ES-I3 (cell line): ENCODE results near the gene SVEP1.

Experiments
- H3K36me3 ChIP-seq: 2 replicates; pipeline ENCODE4 v1.6.1; 2013; ENCODE audit warnings: mild to moderate bottlenecking, low read length, control low read depth, moderate library complexity; ENCODE audit not compliant: insufficient read depth
- H3K4me1 ChIP-seq: 2 replicates; pipeline ENCODE4 v1.6.1; 2013; ENCODE audit warnings: mild to moderate bottlenecking, control low read depth, low read length; ENCODE audit not compliant: insufficient read depth
- H3K9ac ChIP-seq: 2 replicates; pipeline ENCODE4 v1.6.1; 2013; ENCODE audit warnings: low read depth, mild to moderate bottlenecking, low read length, moderate library complexity
- H3K9me3 ChIP-seq: 2 replicates; pipeline ENCODE4 v1.6.1; 2013; ENCODE audit warnings: mild to moderate bottlenecking, low read length, moderate library complexity; ENCODE audit not compliant: control insufficient read depth, insufficient read depth

Gene SVEP1

DNA sequence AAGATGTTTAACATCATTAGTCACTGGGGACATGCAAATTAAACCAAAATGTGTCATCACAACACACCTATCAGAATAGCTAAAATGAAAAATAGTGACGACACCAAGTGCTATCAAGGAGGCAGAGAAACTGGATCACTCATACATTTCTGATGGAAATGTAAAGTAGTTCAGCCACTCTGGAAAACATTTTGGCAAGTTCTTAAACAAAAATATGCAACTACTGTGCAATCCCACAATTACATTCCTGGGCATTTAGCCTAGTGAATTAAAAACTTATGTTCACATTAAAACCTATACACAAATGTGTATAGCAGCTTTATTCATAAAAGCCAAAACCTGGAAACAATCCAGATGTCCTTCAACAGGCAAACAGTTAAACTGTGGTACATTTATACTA lies 53.1 kb downstream of the SVEP1 start:
- Histone ChIP-seq H3K4me1 (no peaks in the 10 kb centered on the region), H3K36me3 (no peaks in the 10 kb centered on the region), H3K9me3 (no peaks in the 10 kb centered on the region), H3K9ac (no peak overlapping the region)

GRCh38 chr9:110521206-110521605 lies 58.3 kb downstream of the SVEP1 start:
- Histone ChIP-seq H3K36me3 (no peaks in the 10 kb centered on the region), H3K9ac (no peak overlapping the region), H3K9me3 (no peaks in the 10 kb centered on the region), H3K4me1 (no peaks in the 10 kb centered on the region)

GRCh38 chr9:110520120-110520701 lies 59.3 kb downstream of the SVEP1 start:
- H3K9ac ChIP-seq: no peak overlapping the region

DNA sequence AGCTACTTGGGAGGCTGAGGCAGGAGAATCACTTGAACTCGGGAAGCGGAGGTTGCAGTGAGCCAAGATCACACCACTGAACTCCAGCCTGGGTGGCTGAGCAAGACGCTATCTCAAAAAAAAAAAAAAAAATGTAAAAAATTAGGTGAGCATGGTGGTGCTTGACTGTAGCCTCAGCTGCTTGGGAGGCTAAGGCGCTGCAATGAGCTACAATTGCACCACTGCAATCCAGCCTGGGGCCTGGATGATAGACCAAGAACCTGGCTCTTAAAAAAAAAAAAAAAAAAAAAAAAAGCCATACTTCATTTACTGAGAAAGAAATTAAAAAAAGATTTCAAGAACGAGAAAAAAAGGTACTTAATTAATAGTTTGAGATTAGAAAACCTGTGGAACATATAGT lies 62.1 kb downstream of the SVEP1 start:
- H3K9ac ChIP-seq: no peak overlapping the region
- H3K36me3 ChIP-seq: no peaks in the 10 kb centered on the region
- H3K9me3 ChIP-seq: no peaks in the 10 kb centered on the region
- no peaks in the 10 kb centered on the region for H3K4me1 ChIP-seq

More at GRCh38 chr9:110520120-110520701, 59.3 kb downstream of the SVEP1 start:
- no peaks in the 10 kb centered on the region for H3K9me3 ChIP-seq
- H3K36me3 ChIP-seq: no peaks in the 10 kb centered on the region
- no peaks in the 10 kb centered on the region for H3K4me1 ChIP-seq

DNA sequence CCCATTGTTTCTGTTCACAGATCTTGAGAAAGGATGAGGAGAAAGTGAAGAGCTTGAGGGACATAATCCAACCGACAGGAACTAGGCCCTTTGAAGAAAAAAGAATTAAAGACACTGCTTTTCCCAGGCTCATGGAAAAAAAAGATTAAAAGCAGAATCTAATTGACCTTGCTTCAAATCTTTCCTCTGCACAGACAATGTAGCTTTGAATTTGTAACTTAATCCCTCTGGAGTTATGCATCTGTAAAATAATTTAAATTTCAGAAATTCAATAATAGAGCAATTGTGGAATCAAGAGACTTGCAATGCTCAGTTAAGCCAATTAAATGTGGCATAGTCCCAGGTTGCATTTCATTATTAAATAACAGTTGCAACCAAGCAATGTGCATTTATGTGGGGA lies 64.6 kb downstream of the SVEP1 start:
- Histone ChIP-seq H3K9ac (no peak overlapping the region), H3K4me1 (no peaks in the 10 kb centered on the region), H3K9me3 (no peaks in the 10 kb centered on the region), H3K36me3 (no peaks in the 10 kb centered on the region)

- H3K9me3 ChIP-seq: no peaks in the 10 kb centered on the region
- no peaks in the 10 kb centered on the region for H3K36me3 ChIP-seq
- no peak overlapping the region for H3K9ac ChIP-seq
- H3K4me1 ChIP-seq: no peaks in the 10 kb centered on the region
Observed at GRCh38 chr9:110512817-110513216, 66.7 kb downstream of the SVEP1 start.

GRCh38 chr9:110509792-110510191 lies 69.7 kb downstream of the SVEP1 start:
- no peak overlapping the region for H3K9ac ChIP-seq
- no peaks in the 10 kb centered on the region for H3K36me3 ChIP-seq
- no peaks in the 10 kb centered on the region for H3K4me1 ChIP-seq
- H3K9me3 ChIP-seq: no peaks in the 10 kb centered on the region

DNA sequence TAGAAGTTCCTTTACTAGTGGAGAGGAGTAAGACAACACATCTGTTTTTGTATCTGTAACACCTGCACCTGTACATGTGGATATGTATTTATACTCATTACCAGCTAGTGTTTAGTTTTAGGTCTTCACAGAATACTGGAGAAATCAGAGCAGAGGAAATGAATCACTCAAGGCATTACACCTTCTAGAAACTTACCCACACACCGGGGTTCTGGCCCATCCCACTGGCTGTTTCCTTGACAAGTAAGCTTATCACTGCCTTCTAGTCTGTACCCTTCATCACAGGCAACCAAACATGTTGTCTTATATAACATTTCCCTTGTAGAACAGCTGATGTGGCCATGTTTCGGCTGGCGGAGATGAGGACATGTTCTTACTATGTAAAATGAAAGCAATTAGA lies 76.7 kb downstream of the SVEP1 start:
- no peaks in the 10 kb centered on the region for H3K4me1 ChIP-seq
- no peaks in the 10 kb centered on the region for H3K36me3 ChIP-seq
- H3K9me3 ChIP-seq: no peaks in the 10 kb centered on the region
- H3K9ac ChIP-seq: no peak overlapping the region

- Histone ChIP-seq H3K36me3 (no peaks in the 10 kb centered on the region), H3K4me1 (no peaks in the 10 kb centered on the region), H3K9ac (no peak overlapping the region), H3K9me3 (no peaks in the 10 kb centered on the region)
Observed at GRCh38 chr9:110499608-110500007, 79.9 kb downstream of the SVEP1 start.

DNA sequence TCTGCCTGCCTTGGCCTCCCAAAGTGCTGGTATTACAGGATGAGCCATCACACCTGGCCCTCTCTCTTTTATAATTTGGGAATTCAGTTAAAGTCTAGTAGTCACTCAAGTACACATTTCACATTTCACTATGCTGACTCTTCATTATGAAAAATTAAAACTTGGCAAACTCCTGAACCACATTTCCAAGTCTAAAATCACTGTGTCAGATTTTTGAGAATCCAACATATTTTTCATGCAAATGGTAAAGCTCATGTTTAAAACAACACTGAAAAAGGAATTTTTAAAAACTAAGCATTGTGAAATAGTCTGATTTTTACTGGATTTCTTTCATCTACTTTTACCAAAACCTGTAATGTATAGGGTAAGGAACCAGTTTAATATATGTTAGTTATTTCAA lies 92.3 kb downstream of the SVEP1 start:
- no peak overlapping the region for H3K9ac ChIP-seq
- H3K9me3 ChIP-seq: no peaks in the 10 kb centered on the region
- no peaks in the 10 kb centered on the region for H3K4me1 ChIP-seq
- no peaks in the 10 kb centered on the region for H3K36me3 ChIP-seq

DNA sequence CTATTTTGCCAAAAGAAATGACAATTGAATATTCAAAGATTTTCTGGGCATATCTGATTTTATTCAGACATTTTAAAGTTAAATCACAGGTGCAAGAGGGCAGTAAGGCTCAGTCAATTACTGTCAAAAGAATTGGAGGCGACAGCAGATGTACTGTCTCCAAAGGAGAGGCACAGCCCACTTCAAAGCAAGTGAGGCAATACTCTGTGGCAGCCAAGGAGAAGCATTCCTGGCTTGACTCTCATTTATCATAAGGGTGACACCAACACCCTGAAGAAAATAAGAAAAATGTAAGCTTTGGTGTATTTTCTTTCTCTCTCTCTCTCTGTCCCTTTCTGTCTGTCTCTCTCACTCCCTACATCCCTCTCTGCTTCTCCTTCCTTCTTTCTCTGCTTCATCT lies 93.3 kb downstream of the SVEP1 start:
- H3K9me3 ChIP-seq: no peaks in the 10 kb centered on the region
- no peaks in the 10 kb centered on the region for H3K36me3 ChIP-seq
- H3K9ac ChIP-seq: no peak overlapping the region
- no peaks in the 10 kb centered on the region for H3K4me1 ChIP-seq

DNA sequence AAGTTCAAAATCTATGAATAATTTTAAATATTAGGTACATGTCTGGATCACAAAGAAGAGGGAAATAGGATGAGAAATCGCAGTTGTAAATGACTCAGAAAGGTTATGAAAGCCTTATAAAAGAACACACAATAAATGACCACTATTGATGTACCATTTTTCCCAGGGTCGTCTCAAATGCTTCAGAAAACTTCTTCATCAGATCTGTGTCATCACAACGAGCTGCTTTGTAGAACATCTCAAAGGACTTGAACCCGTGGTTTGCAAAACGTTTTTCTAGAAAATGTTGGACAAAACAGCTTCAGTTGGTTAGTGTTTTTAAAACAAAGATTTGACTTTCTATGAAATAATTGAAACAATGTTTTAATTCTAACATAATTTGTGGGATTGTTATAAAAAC lies 100.1 kb downstream of the SVEP1 start:
- no peak overlapping the region for H3K9ac ChIP-seq
- H3K36me3 ChIP-seq: no peaks in the 10 kb centered on the region
- H3K9me3 ChIP-seq: no peaks in the 10 kb centered on the region
- H3K4me1 ChIP-seq: no peaks in the 10 kb centered on the region

DNA sequence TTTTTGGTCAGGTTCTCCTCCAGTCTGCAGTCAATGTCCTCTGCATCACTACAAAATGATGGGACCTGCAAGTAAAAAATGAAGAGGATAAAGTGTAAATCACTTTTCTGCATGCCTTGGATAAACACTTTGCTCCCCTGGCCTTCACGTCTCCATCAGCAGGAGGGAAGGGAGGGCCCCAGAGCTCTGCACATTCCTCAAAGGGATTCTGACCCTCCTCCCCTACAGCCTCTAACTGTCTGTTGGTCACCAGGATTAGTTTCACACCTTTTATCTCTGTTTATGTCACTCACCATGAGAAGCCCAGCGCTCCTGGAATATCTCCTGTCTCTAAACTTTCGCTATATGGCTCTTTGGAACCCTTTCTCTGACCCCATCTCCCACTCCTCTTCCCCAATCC lies 103.3 kb downstream of the SVEP1 start:
- no peaks in the 10 kb centered on the region for H3K9me3 ChIP-seq
- no peak overlapping the region for H3K9ac ChIP-seq

DNA sequence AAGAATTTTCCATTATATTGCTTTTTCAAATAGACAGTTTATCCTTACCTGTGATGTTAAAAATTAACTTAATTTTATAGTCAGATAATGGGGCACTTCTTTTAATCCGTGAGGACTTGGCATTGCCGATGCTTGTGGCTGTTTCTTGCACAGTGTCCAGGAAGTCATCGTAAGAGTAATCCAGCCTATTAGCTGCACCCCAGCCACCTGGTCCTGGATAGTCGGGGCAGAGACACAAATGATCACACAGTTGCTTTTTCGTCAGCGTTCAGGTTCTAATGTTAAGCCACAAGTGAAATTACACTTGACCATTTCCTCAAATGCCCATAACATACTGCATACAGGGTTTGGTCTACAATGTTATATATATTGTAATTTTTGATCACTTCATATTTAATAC lies 107.4 kb downstream of the SVEP1 start:
- Histone ChIP-seq H3K36me3 (no peaks in the 10 kb centered on the region), H3K9me3 (no peaks in the 10 kb centered on the region), H3K9ac (no peak overlapping the region), H3K4me1 (no peaks in the 10 kb centered on the region)

More for the DNA sequence above, 103.3 kb downstream of the SVEP1 start:
- Histone ChIP-seq H3K36me3 (no peaks in the 10 kb centered on the region), H3K4me1 (no peaks in the 10 kb centered on the region)

GRCh38 chr9:110468950-110469349 lies 110.6 kb downstream of the SVEP1 start:
- no peaks in the 10 kb centered on the region for H3K36me3 ChIP-seq
- H3K9me3 ChIP-seq: no peaks in the 10 kb centered on the region
- H3K4me1 ChIP-seq: no peaks in the 10 kb centered on the region
- no peak overlapping the region for H3K9ac ChIP-seq

DNA sequence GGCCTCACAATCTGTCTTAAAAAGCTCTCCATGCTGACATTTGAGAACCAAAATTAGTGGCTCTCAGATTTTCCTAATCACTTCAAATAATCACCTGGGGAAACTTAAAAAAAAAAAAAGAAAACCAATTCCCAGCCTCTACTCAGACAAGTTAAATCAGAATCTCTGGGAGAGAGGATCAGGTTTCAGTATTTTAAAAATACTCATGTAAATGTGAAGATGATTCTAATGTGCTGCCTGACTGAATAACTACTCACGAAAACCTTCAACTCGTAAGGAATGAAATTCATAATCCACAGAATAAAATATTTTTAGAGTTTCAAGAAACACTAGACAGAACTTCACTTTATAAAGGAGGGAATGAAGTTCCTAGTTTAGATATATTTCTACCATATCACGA lies 114.4 kb downstream of the SVEP1 start:
- Histone ChIP-seq H3K9me3 (no peaks in the 10 kb centered on the region), H3K36me3 (no peaks in the 10 kb centered on the region), H3K9ac (no peak overlapping the region), H3K4me1 (no peaks in the 10 kb centered on the region)
